Measurements from ENCODE around the gene CACNA2D4. TPM values are rescaled to one million over a fixed set of nuclear protein-coding genes. Genes with fewer than 3 reads are reported as not detected.

The CACNA2D4 gene
- total and polyA plus RNA-seq, 2 donors (not counting 1 experiment from before 2014, with no cell fraction given) = 0.68 to 0.99 TPM

- Histone ChIP-seq H3K79me2 (ENCODE audit: control insufficient read depth, insufficient read depth, low read length) (peaks cover 9% of the 10 kb centered on the region), H2AFZ (ENCODE audit: low read length) (no peak overlapping the region), H3K9ac (ENCODE audit: insufficient read depth, low read length) (no peak overlapping the region), H3K9me3 (ENCODE audit: control insufficient read depth, insufficient read depth, low read depth, low read length) (no peaks in the 10 kb centered on the region), H3K4me3 (replicated peaks in 1 of 4; ENCODE audit: control extremely low read depth in 1 of 4, insufficient read depth in 1 of 4, low read depth in 3 of 4, low read length in 4 of 4) (no peak overlapping the region), H3K27ac (ENCODE audit: insufficient read depth, low read length) (no peak overlapping the region), H3K4me1 (ENCODE audit: control insufficient read depth, extremely low read depth, insufficient read depth, low read length) (peaks cover 2% of the 10 kb centered on the region), H3K27me3 (ENCODE audit: control insufficient read depth, insufficient read depth, low read length) (no peaks in the 10 kb centered on the region), H4K20me1 (ENCODE audit: control insufficient read depth, extremely low read depth, insufficient read depth, low read length) (no peaks in the 10 kb centered on the region), H3K4me2 (ENCODE audit: extremely low read depth, insufficient read depth, low read length) (no peak overlapping the region), H3K36me3 (ENCODE audit: control insufficient read depth, insufficient read depth, low read length) (no peaks in the 10 kb centered on the region)
- no peak for DNase-seq (ENCODE audit: low read depth in 2 of 2)
- TF ChIP-seq EZH2 (IDR thresholded peaks at IDR 0.05; ENCODE audit: low read length, missing control alignments) (no peak), CTCF (conservative IDR thresholded peaks at IDR 0.05 in 1 of 2, IDR thresholded peaks at IDR 0.05 in 1 of 2; ENCODE audit: low read depth in 1 of 2, low read length in 2 of 2) (no peak)
Measured at GRCh38 chr12:1761857-1762256, 156.6 kb downstream of the CACNA2D4 start.

GRCh38 chr12:1760566-1761382 is 157.7 kb downstream of the CACNA2D4 start:
- Histone ChIP-seq H3K36me3 (ENCODE audit: control insufficient read depth, insufficient read depth, low read length) (no peaks in the 10 kb centered on the region), H3K27ac (ENCODE audit: insufficient read depth, low read length) (no peak overlapping the region), H3K9ac (ENCODE audit: insufficient read depth, low read length) (no peak overlapping the region), H2AFZ (ENCODE audit: low read length) (no peak overlapping the region), H4K20me1 (ENCODE audit: control insufficient read depth, extremely low read depth, insufficient read depth, low read length) (no peaks in the 10 kb centered on the region), H3K4me3 (replicated peaks in 1 of 4; ENCODE audit: control extremely low read depth in 1 of 4, insufficient read depth in 1 of 4, low read depth in 3 of 4, low read length in 4 of 4) (no peak overlapping the region), H3K79me2 (ENCODE audit: control insufficient read depth, insufficient read depth, low read length) (peaks cover 7% of the 10 kb centered on the region), H3K4me2 (ENCODE audit: extremely low read depth, insufficient read depth, low read length) (no peak overlapping the region), H3K27me3 (ENCODE audit: control insufficient read depth, insufficient read depth, low read length) (no peaks in the 10 kb centered on the region), H3K9me3 (ENCODE audit: control insufficient read depth, insufficient read depth, low read depth, low read length) (no peaks in the 10 kb centered on the region), H3K4me1 (ENCODE audit: control insufficient read depth, extremely low read depth, insufficient read depth, low read length) (peaks cover 2% of the 10 kb centered on the region)
- TF ChIP-seq CTCF (conservative IDR thresholded peaks at IDR 0.05 in 1 of 2, IDR thresholded peaks at IDR 0.05 in 1 of 2; ENCODE audit: low read depth in 1 of 2, low read length in 2 of 2) = no peak
- no peak for TF ChIP-seq EZH2 (IDR thresholded peaks at IDR 0.05; ENCODE audit: low read length, missing control alignments)
- DNase-seq (ENCODE audit: low read depth in 2 of 2) = peak; percentile 45 to 65

GRCh38 chr12:1758887-1759286 is 159.6 kb downstream of the CACNA2D4 start:
- no peaks in the 10 kb centered on the region for H4K20me1 ChIP-seq (ENCODE audit: control insufficient read depth, extremely low read depth, insufficient read depth, low read length)
- no peaks in the 10 kb centered on the region for H3K27me3 ChIP-seq (ENCODE audit: control insufficient read depth, insufficient read depth, low read length)
- TF ChIP-seq CTCF (conservative IDR thresholded peaks at IDR 0.05 in 1 of 2, IDR thresholded peaks at IDR 0.05 in 1 of 2; ENCODE audit: low read depth in 1 of 2, low read length in 2 of 2) = no peak
- no peak for TF ChIP-seq EZH2 (IDR thresholded peaks at IDR 0.05; ENCODE audit: low read length, missing control alignments)
- no peak overlapping the region for H3K4me3 ChIP-seq (replicated peaks in 1 of 4; ENCODE audit: control extremely low read depth in 1 of 4, insufficient read depth in 1 of 4, low read depth in 3 of 4, low read length in 4 of 4)
- H3K9ac ChIP-seq (ENCODE audit: insufficient read depth, low read length) = no peak overlapping the region
- DNase-seq (ENCODE audit: low read depth in 2 of 2) = peak in 1 of 2 donors; percentile 78
- H3K4me1 ChIP-seq (ENCODE audit: control insufficient read depth, extremely low read depth, insufficient read depth, low read length) = peaks cover 2% of the 10 kb centered on the region
- no peak overlapping the region for H3K27ac ChIP-seq (ENCODE audit: insufficient read depth, low read length)
- H3K79me2 ChIP-seq (ENCODE audit: control insufficient read depth, insufficient read depth, low read length) = peaks cover 7% of the 10 kb centered on the region
- H2AFZ ChIP-seq (ENCODE audit: low read length) = no peak overlapping the region
- H3K4me2 ChIP-seq (ENCODE audit: extremely low read depth, insufficient read depth, low read length) = peak overlapping the region; percentile 28
- H3K9me3 ChIP-seq (ENCODE audit: control insufficient read depth, insufficient read depth, low read depth, low read length) = no peaks in the 10 kb centered on the region
- H3K36me3 ChIP-seq (ENCODE audit: control insufficient read depth, insufficient read depth, low read length) = no peaks in the 10 kb centered on the region
